GM19455 (cell line): ENCODE data around the gene TRIM64.
"Not testable (repeated sequence)": the region's sequence is repeated elsewhere in the genome, so short reads cannot be mapped to it uniquely, and the experiment has no call there.

ENCODE experiments used
- ATAC-seq: cut with Tn5 transposase; IDR thresholded peaks from one replicate; pipeline ENCODE4 v1.9.1; 2021; ENCODE audit not compliant: unreplicated experiment

Gene TRIM64

DNA sequence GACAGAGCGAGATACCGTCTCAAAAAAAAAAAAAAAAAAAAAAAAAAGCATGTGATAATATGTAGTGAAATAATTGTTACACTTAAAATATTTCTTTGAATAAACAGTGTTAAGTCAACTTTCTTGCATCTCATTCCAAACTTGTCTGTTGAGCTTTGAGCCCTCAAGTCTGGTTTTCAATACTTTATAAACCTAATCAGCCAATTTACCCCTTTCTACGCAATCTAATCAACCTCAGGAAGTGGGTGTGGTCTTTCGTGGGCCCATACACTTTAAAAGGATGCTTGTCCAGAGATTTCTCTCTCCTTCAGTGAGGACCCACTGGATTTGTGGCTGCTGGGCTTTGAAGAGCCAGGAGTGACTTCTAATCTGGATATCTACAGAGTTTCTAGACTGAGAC is at the start of gene TRIM64:
Gene TRIM64 (plus strand): TSS at position 301 of the 400 bp plus-strand sequence. CDS start 2,467 bp downstream, outside the sequence.
- ATAC-seq: not testable (repeated sequence)

GRCh38 chr11:89922195-89922660 is 43.6 kb upstream of the TRIM64 start, which contains the start of gene TRIM49D1:
Gene TRIM49D1, minus strand, starts transcription at chr11:89922245. Its CDS starts 4,535 bp downstream, at chr11:89917710.
- no peak for ATAC-seq

DNA sequence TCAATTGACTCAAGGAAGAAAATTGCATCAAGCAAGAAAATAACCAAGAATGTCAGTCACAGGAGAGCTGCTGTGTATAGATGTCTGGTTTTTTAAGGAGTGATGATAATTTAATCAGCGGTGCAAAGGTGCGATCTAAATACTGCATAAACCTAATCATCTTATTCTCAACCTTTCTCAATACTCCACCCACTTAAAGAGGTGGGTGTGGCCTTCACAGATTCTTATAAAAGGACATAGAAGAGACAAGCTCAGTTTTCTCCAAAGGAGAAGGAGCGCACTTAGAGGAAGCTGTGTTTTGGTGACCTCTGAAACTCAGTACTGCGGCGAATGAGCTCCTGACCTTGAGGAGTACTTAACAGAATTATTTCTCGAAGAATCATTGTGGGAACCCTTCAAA is 42.1 kb upstream of the TRIM64 start, which contains the start of gene TRIM49D2:
Gene TRIM49D2 (plus strand): TSS at position 301 of the 400 bp plus-strand sequence. CDS start 2,698 bp downstream, outside the sequence.
- ATAC-seq: not testable (repeated sequence)

- ATAC-seq: not testable (repeated sequence)
Observed at GRCh38 chr11:89960833-89961232, 5.0 kb upstream of the TRIM64 start.
